RPMI8226 (cell line): ENCODE results near the gene CHID1.

Experiments
- DNase-seq: peaks from one replicate; pipeline ENCODE4 v3.0.0-alpha.2; 2015

The CHID1 gene

DNA sequence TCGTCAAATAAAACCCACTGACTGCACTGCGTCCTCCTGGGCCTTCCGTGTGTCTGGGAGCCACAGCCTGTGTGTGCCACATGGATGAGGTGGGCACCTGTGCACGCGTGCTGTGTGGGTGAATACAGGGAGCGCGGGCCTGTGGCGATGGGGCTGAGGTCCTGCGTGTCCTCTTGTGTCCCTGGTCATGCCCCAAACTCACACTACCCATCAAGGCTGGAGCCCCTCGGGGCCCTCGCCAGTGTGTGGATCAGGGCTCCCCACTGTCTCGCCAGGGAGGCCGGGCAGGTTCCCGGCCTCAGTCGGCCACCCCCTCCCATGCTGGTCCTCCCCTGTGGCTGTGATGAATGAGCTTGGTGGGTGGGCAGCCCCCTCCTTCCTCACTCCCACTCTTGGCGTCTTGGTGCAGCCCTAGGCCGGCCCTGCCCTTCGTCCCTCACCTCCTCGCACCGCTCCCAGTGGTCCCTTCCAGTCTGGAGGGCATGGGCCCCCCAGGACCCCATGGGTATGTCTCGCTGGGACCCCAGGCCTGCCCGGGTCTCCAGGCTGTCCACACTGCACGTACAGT is 78.6 kb downstream of the CHID1 start:
- DNase-seq: no peak

DNA sequence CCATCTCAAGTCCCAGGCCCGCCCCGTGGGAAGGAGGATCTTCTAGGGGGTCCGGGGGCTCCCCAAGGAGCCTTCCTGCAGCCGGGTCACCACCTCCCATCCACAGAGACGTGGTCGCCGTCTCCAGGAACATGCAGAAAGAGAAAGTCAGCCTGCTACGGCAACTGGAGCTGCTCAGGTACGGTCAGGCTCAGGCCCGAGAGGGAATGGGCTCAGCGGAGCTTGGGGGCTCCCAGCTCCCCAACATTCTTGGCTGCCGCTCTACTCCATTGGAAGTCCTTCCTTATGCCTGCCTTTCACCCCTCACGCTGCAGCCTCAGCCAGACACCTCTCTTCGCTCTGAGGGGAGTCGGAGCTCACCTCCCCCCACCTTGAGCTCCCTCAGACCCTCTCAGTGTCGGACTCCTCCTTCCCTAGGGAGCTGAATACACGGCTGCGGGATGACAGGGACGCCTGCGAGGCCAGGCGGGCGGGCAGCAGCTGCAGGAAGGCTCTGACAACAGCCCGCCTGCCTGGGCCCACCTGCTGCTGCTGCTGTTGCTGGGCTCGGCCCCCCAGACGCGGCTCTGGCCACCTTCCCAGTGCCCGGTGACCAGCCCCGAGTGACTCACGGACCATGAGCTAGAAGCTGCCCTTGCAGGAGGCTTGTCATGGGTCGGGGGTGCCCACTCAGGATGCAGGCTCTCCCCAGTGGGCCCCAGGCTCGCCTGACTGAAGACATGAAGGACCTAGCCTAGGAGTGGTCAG is 79.3 kb downstream of the CHID1 start:
- DNase-seq: no peak

DNA sequence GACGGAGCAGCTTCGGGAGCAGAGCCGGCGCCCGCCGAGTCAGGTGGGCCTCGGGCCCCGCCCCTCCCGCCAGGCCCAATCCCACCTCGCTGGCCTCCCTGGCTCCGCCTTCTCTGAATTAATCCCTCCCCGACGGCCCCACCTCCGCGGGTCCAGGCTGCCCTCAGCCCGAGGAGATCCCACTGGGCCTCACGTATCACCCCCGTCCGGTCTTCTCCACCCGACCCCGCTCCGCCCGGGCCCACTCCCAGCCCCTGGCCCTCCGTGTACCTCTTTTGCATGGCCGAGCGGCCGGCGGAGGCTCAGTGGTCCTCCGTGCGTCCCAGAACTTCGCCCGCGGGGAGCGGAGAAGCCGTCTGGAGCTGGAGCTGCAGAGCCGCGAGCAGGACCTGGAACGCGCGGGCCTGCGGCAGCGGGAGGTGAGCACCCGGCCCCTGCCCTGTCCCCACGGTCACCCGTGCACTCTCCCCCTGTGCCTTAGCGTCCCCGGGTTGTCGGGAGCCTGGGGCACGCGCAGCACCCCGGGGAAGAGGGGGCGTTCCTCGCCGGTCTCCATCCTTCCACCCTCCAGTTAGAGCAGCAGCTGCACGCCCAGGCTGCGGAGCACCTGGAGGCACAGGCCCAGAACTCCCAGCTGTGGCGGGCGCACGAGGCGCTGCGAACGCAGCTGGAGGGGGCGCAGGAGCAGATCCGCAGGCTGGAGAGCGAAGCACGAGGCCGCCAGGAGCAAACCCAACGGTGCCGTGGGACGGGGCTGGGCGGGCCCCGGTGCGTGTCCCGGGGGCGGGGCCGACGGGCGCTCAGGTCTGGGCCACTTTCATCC is 80.1 kb downstream of the CHID1 start:
- peak; percentile 87 for DNase-seq

DNA sequence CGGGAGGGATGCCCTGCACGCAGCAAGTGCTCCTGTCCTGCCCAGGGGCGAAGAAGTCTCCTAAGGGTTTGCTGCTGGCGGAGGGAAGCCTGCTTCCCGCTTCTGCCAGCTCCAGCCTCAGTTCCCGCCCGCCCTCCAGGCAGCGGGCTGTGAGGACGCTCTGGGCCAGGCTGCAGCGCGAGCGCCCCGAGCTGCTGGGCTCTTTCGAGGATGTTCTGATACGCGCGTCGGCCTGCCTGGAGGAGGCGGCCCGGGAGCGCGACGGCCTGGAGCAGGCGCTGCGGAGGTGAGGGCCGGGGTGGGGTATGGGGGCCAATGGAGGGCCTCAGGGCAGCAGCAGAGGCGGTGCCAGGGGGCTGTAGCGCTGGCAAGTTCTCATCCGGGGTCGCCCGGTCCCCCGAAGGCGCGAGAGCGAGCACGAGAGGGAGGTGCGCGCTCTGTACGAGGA is 80.7 kb downstream of the CHID1 start:
- DNase-seq: no peak

DNA sequence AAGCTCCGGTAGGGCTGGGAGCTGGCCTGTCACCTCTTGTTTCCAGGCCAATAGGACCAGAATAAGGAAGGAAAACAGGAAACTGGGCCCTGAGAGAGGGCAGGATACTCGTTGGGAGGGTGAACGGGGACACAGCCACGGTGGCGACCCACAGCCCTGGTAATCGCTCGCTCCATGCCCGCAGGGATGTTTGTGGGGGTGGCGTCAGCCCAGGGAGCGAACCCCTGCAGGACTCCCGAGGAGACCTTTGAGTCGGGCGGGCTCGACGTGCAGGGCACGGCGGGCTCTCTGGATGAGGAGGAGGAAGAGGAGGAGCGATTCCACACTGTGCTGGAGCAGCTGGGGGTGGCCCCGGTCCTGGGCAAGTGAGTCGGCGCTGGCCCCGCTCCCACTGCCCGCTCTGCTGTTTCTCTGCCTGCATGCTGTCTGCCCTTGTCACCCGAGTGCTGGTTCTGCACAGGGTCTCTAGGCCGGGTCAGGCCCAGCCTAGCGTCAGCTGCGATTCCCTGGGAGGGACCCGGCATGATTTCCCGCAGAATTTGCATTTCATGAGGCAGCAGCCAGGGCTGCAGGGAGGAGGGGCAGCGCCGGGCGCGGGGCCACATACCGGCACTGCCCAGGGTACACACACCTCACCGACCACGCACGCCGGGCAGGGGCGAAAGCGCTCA is 81.3 kb downstream of the CHID1 start:
- no peak for DNase-seq

DNA sequence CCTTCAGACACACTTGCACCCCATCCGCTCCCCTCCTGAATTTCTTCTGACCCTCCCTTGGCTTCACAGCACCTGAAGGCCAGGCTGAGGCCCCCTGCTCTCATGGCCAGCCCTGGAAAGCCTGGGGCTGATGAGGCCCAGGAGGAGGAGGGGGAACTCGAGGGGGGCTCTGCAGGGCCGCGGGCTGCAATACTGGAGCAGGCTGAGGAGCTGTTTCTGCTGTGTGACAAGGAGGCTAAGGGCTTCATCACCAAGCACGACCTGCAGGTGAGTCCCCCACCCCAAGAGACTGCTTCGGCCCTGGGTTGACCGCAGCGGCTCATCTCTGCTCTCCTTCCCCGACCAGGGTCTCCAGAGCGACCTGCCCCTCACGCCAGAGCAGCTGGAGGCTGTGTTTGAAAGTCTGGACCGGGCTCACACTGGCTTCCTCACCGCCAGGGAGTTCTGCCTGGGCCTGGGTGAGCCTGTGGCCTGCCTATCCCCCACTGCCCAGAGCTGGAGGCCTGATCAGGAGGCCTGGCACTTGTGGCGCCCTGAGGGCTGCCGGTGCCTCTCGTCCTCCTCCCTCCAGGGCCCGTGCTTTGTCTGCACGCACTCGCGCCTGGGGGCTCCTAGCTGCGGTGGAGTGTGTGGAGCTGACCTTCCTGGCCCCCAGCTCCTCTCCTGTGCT is 82.0 kb downstream of the CHID1 start:
- DNase-seq: no peak

DNA sequence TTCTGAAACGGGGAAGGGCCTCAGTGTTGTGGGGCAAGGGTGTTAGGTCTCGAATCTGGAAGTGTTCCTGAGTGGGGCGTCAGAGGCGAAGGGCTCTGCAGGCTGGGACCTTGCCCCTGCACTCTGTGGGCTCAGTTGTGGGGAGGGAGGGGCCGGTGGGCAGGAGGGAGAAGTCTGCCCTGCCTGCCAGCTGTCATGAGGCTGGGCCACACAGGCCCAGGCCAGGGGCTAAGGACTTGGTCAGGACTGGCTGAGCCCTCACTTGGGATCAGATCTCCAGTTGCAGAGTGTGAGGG is 82.8 kb downstream of the CHID1 start, which contains the start of gene CRACR2B:
TSS of gene CRACR2B (plus strand) at position 23 of the 296 bp plus-strand sequence. CDS start 689 bp downstream, outside the sequence.
- no peak for DNase-seq

DNA sequence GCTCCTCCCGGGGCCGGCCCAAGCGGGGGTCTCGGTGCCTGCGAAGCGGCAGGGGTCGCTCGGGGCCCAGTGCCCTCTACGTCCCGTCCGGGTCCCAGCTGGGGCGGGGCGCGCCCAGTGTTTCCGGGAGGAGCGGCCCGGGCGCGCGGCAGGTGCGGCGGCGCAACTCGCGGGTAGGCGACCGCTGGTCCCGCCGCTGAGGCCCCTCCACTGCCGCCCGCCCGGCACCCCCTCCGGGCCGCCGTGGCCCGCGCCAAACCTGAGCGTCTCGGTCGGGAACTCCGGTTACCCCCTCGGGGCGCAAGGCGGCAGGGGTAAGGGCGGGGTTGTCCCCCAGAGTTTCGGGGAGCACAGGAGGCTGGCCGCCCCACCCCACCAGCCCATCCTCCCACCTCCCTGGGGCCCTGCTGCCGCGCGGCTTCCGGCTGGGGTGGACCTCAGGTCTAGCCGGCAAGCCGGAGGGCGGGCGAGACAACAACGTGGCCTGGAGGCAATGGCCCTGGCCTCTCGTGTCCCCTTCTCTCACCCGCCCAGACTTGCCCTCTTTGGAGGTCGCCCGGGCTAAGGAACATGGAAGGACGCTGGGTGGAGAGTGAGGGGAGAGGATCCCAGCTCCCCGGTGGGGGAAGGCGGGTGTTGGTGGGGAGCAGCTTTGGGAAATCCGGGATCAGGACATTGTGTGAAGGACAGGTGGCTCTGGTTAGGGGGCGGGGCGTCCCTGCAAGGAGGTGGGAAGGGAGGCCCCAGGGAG is 83.3 kb downstream of the CHID1 start:
- peak; percentile 77 for DNase-seq

DNA sequence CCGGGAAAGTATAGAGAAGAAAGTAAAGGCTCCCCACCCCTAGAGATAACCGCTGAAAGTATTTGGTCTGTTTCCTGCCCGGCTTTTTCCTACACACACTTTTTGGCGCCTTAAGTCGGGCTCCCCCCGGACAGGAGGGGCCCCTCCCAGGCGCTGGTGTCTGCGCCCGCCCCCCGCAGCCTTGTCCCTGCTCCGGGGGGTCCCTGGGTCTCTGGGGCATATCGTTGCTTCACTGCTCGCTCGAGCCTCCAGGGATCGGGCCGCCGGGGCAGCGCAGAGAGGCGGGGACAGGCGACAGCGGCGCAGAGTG is 83.8 kb downstream of the CHID1 start:
- no peak for DNase-seq

DNA sequence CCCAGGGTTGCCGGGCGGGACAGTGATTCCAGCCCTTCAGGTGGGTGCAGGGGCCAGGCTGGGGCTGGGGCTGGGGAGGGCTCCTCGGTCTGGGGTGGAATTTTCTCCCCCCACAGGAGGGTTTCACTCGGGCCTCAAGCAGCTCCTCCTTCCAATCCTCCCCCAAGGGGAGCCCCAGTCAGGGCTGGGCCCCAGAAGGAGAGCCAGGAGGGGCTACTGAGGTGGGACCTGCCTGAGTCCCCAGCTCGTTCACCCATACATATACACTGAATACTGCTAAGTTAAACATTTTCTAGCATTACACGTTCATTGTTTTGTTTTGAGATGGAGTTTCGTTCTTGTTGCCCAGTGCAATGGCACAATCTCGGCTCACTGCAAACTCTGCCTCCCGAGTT is 84.4 kb downstream of the CHID1 start:
- DNase-seq: no peak

DNA sequence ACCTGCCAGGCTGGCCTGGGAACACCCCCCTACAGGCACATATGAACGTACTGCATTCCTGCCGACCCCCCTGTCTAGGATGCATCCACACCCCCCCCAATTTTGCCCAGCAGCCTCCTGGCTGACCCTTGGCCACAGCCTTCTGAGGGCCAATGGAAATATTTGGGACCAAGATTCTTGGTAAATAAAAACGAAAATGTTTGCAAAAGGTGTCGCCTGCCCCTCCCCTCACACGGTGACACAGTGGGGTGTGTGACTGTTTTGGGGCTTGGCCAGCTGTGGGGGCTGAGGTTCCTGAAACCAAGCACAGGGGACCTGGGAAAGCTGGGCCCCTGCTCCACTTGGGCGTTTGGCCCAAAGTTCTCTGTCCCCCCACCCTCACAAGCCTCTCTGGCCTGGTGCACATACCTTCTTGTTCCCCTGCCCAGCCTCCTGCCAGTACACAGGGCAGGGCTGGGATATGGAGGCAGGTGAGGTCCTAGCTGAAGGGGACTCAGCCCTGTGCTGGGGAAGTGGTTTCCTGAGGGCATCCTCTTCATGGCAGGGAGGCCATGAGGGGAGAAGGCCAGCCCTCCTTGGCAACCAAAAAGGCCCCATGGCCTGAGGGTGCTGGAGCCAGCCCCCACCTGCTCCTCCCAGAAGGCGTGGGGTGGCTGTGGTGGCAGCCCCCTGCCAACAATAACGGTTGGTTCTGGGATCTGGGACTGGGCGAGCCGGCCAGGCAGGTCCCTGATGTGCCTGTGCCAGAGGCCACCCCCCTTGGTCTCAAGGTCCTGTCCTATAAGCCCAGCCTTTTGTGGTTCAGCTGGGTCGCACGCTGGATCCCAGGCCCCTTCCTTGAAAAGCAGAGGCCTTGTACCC is 85.0 kb downstream of the CHID1 start:
- DNase-seq: no peak

DNA sequence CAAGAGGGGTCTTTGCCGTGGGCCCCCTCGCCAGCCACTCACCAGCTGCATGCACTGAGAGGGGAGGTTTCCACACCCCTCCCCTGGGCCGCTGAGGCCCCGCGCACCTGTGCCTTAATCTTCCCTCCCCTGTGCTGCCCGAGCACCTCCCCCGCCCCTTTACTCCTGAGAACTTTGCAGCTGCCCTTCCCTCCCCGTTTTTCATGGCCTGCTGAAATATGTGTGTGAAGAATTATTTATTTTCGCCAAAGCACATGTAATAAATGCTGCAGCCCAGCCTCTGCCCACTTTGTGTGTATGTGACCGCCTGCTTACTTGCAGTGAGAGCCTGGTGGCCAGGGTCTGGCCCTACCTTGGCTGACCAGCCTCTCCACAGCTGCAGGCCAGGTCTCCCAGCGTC is 85.7 kb downstream of the CHID1 start:
- no peak for DNase-seq

DNA sequence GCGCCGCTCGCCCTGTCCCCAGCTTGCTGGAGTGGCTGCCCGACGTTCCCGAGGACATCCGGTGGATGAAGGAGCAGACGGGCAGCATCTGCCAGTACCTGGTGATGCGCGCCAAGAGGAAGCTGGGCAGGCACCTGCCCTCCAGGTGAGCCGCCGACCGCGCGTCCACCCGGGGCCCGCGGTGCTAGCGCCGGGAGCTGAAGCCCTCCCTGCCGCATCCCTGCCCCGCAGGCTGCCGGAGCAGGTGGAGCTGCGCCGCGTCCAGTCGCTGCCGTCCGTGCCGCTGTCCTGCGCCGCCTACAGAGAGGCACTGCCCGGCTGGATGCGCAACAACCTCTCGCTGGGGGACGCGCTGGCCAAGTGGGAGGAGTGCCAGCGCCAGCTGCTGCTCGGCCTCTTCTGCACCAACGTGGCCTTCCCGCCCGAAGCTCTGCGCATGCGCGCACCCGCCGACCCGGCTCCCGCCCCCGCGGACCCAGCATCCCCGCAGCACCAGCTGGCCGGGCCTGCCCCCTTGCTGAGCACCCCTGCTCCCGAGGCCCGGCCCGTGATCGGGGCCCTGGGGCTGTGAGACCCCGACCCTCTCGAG is 86.2 kb downstream of the CHID1 start:
- no peak for DNase-seq

DNA sequence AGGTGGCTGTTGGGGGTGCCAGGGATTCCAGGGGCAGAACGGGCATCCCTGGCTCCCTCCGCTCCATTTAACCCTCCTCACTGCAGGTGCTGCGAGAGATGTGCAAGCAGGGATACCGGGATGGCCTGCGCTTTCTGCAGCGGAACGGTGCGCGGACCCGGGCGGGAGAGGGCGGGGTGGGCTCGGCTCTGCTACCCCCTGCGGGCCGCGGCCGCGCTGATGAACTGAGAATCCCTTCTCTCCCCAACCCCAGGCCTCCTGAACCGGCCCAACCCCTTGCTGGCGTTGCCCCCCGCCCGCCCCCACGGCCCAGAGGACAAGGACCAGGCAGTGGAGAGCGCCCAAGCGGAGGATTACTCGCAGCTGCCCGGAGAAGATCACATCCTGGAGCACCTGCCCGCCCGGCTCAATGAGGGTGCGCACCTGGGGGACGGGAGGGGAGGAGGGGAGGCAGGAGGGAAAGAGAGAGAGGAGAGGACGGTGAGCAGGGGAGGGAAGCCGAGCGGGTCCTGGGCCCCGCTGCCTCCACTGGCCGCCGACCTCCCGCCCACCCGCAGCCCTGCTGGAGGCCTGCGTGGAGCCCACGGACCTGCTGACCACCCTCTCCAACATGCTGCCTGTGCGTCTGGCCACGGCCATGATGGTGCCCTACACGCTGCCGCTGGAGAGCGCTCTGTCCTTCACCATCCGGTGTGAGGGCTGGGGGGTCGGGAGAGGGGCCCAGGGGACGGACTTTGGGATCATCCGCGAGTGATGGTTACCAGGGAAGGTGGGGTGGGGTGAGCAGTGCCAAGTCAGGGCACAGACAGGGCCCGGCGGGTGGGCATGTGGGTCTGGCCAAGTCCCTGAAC is 86.9 kb downstream of the CHID1 start:
- no peak for DNase-seq

DNA sequence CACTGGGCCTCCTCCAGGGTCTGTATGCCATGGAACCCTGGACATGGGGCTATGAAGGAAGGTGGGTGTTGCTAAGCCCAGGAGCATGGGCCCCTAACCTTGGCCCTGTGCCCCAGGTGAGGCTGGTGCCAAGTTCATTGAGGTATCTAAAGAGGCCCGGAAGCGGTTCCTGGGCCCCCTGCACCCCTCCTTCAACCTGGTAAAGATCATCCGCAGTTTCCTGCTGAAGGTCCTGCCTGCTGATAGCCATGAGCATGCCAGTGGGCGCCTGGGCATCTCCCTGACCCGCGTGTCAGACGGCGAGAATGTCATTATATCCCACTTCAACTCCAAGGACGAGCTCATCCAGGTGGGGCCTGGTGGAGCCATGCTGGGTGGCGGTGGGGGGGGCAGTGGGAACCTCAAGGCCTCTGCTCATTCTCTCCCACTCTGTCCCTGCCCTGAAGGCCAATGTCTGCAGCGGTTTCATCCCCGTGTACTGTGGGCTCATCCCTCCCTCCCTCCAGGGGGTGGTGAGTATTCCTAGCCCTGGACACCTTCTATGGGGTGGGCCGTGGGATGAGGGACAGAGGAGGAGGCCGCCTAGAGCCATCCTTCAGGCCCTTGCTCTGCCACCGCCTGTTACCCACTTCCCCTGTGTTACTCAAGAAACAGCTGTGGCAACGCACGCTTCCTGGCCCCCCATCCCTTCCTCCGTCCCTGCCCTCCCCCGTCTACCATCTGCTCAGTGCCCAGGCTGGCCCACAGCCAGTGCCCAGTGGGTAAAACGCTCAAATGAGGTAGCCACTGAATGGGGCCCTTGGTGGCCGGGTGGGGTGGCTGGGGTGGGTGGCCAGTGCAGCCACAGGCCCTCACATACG is 88.9 kb downstream of the CHID1 start:
- DNase-seq: no peak

DNA sequence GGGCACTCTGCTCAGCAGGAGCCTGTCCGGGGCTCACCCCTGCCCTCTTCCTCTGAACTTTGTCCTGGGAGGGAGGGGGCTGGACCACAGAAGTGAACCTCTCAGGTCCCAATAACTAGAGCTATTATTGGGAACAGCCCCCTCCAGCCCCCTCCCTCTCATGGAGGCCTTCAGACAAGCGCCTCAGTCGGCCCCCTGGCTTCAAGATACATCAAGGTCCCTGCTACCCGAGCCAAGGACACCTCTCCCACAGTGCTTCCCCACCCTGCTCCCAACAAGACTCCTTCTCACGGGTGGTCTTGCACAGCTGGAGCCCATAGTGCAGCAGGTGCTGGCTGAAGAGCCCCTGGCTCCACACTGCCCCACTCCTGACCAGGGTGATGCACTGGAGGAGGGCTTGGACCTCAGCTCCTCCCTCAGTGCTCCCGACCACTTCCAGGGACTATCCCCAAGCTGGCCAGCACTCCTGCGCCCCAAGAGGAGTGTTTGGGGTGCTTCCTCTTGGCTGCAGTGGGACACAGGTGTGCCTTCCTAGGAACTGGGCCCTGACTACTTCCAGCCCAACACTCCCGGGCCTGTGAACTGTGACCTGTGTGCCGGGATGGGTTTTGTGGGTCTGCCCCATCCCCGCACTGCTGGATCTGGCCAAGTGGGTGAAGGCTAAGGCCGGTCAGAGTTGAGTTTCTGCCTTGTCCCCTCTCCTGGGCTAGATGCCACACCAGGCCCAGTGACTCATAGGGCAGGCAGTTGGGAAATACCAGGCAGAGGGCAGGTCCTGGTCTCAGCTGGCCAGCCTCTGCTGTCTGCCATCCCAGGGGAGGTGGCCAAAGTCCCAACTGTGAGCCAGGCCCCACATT is 89.7 kb downstream of the CHID1 start:
- DNase-seq: no peak

DNA sequence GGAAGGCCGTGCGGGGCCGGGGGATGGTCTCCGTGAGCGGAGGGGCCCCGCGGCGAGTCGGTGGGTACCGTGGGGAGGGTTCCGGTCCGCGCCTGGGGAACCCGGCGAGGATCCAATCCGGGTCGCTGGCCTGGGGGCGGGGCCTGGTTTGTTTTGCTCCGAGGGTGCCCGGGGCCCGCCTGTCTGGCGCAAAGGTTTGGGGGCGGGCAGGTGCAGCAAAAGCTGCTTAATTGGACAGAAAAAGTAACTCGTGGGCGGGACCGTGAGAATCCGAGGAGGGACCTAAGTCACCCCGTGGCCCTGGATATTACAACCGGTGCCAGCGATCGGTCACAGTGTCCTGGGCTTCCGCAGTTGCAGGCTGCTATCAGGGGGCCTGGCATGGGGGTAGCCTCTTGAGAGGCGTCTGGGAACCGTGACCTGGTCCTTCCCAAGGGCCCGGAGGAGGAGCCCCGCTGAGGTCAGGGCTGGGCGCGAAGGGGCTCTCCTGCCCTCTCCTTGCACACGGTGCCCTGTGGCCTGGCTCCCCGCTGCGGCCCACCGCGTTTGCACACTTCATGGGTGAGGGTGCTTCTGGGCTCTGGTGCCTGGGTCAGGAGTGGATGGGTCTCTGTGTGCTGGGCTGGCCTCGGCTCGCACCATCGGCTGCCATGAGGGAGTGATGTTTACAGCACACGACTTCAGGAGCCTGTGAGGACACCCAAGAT is 90.5 kb downstream of the CHID1 start:
- peak; percentile 96 for DNase-seq
